MCF 10A (cell line): Measurements from ENCODE around the gene ITGA1. TPM values are rescaled to one million over a fixed set of nuclear protein-coding genes. Genes with fewer than 3 reads are reported as not detected.

ENCODE experiments used
- BruUV-seq: library from RNA; stranded (reverse); fragments of 400-500 nt; replicated peaks from 2 replicates; lab custom pipeline; 2021; lab: Mats Ljungman, UMichigan
- CTCF ChIA-PET: fragments of 300-600 bp; sonication (Branson Sonifier 250); formaldehyde crosslinking; extraction: SDS; loops from one replicate; lab custom pipeline; 2021; ENCODE audit warnings: antibody characterized with exemption, inconsistent platforms; lab: Yijun Ruan, JAX
- POLR2A ChIA-PET: fragments of 300-600, 350-650 bp; sonication (Branson Sonifier 250); formaldehyde crosslinking; extraction: SDS; loops from one replicate; lab custom pipeline; 2020; ENCODE audit warnings: antibody characterized with exemption, inconsistent platforms; lab: Yijun Ruan, JAX
- DNase-seq: peaks from one replicate; pipeline ENCODE4 v3.0.0-alpha.2; 2018; ENCODE audit not compliant: unreplicated experiment
- H3K27ac Mint-ChIP-seq: one replicate; pipeline ENCODE4 v1.8.0; 2022; ENCODE audit warnings: mild to moderate bottlenecking, low read depth, mixed read lengths; ENCODE audit not compliant: unreplicated experiment
- H3K27me3 Mint-ChIP-seq: one replicate; pipeline ENCODE4 v1.8.0; 2022; ENCODE audit warnings: mixed read lengths; ENCODE audit not compliant: insufficient read depth, unreplicated experiment
- H3K36me3 Mint-ChIP-seq: one replicate; pipeline ENCODE4 v1.8.0; 2022; ENCODE audit warnings: mild to moderate bottlenecking, moderate library complexity, mixed read lengths; ENCODE audit not compliant: insufficient read depth, unreplicated experiment
- H3K4me1 Mint-ChIP-seq: one replicate; pipeline ENCODE4 v1.8.0; 2022; ENCODE audit warnings: mixed read lengths; ENCODE audit not compliant: insufficient read depth, unreplicated experiment
- H3K4me3 Mint-ChIP-seq: one replicate; pipeline ENCODE4 v1.8.0; 2022; ENCODE audit warnings: mild to moderate bottlenecking, moderate library complexity, mixed read lengths; ENCODE audit not compliant: unreplicated experiment
- H3K9me3 Mint-ChIP-seq: one replicate; pipeline ENCODE4 v1.8.0; 2022; ENCODE audit warnings: mixed read lengths; ENCODE audit not compliant: unreplicated experiment
- CTCF ChIP-seq: fragments of 200-600 bp; IDR thresholded peaks from one replicate; pipeline ENCODE4 v1.8.0; 2022; ENCODE audit warnings: antibody characterized with exemption, mild to moderate bottlenecking; ENCODE audit not compliant: unreplicated experiment
- intact Hi-C: fragments of 100-400 bp; cut with micrococcal nuclease; formaldehyde crosslinking; loops from 2 replicates; pipeline ENCODE4 v1.14.1; 2022
- total RNA-seq: library from RNA; stranded (reverse); gene quantifications from 2 replicates; pipeline ENCODE4 v1.2.3, GENCODE V29; 2022

Gene ITGA1
- total RNA-seq, 1 experiment from 2014 or later = 7.7 TPM

- no peak overlapping the region for H3K27ac Mint-ChIP-seq
- ChIA-PET CTCF (interaction anchor here (0.6 to 3.0 kb wide), 4 partner anchors 9 to 61 kb away, joined by 3 to 10 read pairs (median 4); no protein-coding TSS in a partner anchor), POLR2A (interaction anchor here (0.7 to 3.2 kb wide), 4 partner anchors 15 to 43 kb away, joined by 3 to 9 read pairs (median 4); no protein-coding TSS in a partner anchor)
- intact Hi-C loops = no loop called here
- TF ChIP-seq CTCF = no peak
- BruUV-seq = no TSS peak
- DNase-seq = peak; percentile 76
- H3K36me3 Mint-ChIP-seq = peaks cover 2% of the 10 kb centered on the region
- no peaks in the 10 kb centered on the region for H3K27me3 Mint-ChIP-seq
- no peak overlapping the region for H3K4me3 Mint-ChIP-seq
- peaks cover 8% of the 10 kb centered on the region for H3K9me3 Mint-ChIP-seq
- peaks cover 22% of the 10 kb centered on the region for H3K4me1 Mint-ChIP-seq
Observed at GRCh38 chr5:53008751-53009150, 221.0 kb downstream of the ITGA1 start.

Other genes with a start within 250 kb of the ITGA1 start
- 22.5 and 23.1 TPM in 2 replicates for gene PELO, start within 50 bp of the ITGA1 start, total RNA-seq
- gene ITGA2, start 201.4 kb downstream of the ITGA1 start, total RNA-seq = 14.1 and 16.8 TPM in 2 replicates